Neuronal stem cell (in vitro differentiated cells): ENCODE measurements around the gene SLC30A2. TPM values are rescaled to one million over a fixed set of nuclear protein-coding genes. Genes with fewer than 3 reads are reported as not detected.

Source experiments
- DNase-seq: peaks from one replicate; pipeline ENCODE4 v3.0.0-alpha.2; 2013; ENCODE audit warnings: low spot score
- H2AFZ ChIP-seq: one replicate; pipeline ENCODE4 v1.6.1; 2013; ENCODE audit warnings: mild to moderate bottlenecking, low read length, inconsistent platforms
- H2AK5ac ChIP-seq: 2 replicates; pipeline ENCODE4 v1.6.1; 2013; ENCODE audit warnings: low read depth, mild to moderate bottlenecking, inconsistent platforms, low read length, moderate library complexity, mixed read lengths
- H2BK120ac ChIP-seq: 2 replicates; pipeline ENCODE4 v1.6.1; 2013; ENCODE audit warnings: low read depth, mild to moderate bottlenecking, inconsistent platforms, low read length, moderate library complexity, mixed read lengths
- H2BK12ac ChIP-seq: one replicate; pipeline ENCODE4 v1.6.1; 2013; ENCODE audit warnings: low read length, inconsistent platforms
- H2BK15ac ChIP-seq: 2 replicates; pipeline ENCODE4 v1.6.1; 2013; ENCODE audit warnings: mild to moderate bottlenecking, low read length, inconsistent platforms, mixed read lengths
- H2BK5ac ChIP-seq: one replicate; pipeline ENCODE4 v1.6.1; 2013; ENCODE audit warnings: inconsistent platforms, mild to moderate bottlenecking, low read length, moderate library complexity
- H3K14ac ChIP-seq: one replicate; pipeline ENCODE4 v1.6.1; 2013; ENCODE audit warnings: low read length, inconsistent platforms
- H3K18ac ChIP-seq: 2 replicates; pipeline ENCODE4 v1.6.1; 2013; ENCODE audit warnings: low read length, inconsistent platforms
- H3K23ac ChIP-seq: 2 replicates; pipeline ENCODE4 v1.6.1; 2013; ENCODE audit warnings: low read depth, mild to moderate bottlenecking, mixed read lengths, low read length, inconsistent platforms; ENCODE audit not compliant: poor library complexity
- H3K27ac ChIP-seq: replicated peaks from 3 replicates; pipeline ENCODE4 v1.5.1; 2013; ENCODE audit warnings: low read length, inconsistent platforms
- H3K27me3 ChIP-seq, 3 experiments: 2 replicates each; pipeline ENCODE4 v1.6.1; 2013; ENCODE audit warnings: low read length in 3 of 3, mild to moderate bottlenecking in 2 of 3, inconsistent platforms in 1 of 3, low read depth in 1 of 3, mixed read lengths in 1 of 3, moderate library complexity in 1 of 3; ENCODE audit not compliant: control insufficient read depth in 3 of 3, insufficient read depth in 3 of 3
- H3K36me3 ChIP-seq, 2 donors: replicated peaks in 1 of 2; 2 replicates each; pipeline ENCODE4 v1.6.1; 2013; ENCODE audit warnings: low read length in 2 of 2; ENCODE audit not compliant: control insufficient read depth in 2 of 2, insufficient read depth in 2 of 2
- H3K4ac ChIP-seq: 2 replicates; pipeline ENCODE4 v1.6.1; 2013; ENCODE audit warnings: inconsistent platforms, mild to moderate bottlenecking, low read length, moderate library complexity
- H3K4me1 ChIP-seq, 2 donors: 1 replicate in 1 of 2; 2 replicates in 1 of 2; pipeline ENCODE4 v1.6.1; 2013; ENCODE audit warnings: low read length in 2 of 2, low read depth in 1 of 2; ENCODE audit not compliant: control insufficient read depth in 2 of 2, insufficient read depth in 1 of 2
- H3K4me2 ChIP-seq: one replicate; pipeline ENCODE4 v1.6.1; 2013; ENCODE audit warnings: mild to moderate bottlenecking, low read length, inconsistent platforms; ENCODE audit not compliant: insufficient read depth, poor library complexity, severe bottlenecking
- H3K4me3 ChIP-seq, 2 donors: 2 replicates each; pipeline ENCODE4 v1.5.1; 2013; ENCODE audit warnings: low read length in 2 of 2, mild to moderate bottlenecking in 2 of 2, inconsistent platforms in 1 of 2, moderate library complexity in 1 of 2
- H3K79me1 ChIP-seq: one replicate; pipeline ENCODE4 v1.6.1; 2013; ENCODE audit warnings: low read depth, mild to moderate bottlenecking, inconsistent platforms, low read length, moderate library complexity
- H3K9ac ChIP-seq: one replicate; pipeline ENCODE4 v1.6.1; 2013; ENCODE audit warnings: mild to moderate bottlenecking, low read depth, low read length, inconsistent platforms; ENCODE audit not compliant: poor library complexity
- H3K9me3 ChIP-seq, 2 donors: replicated peaks in 1 of 2; 2 replicates each; pipeline versions ENCODE3 to v1.6.1; 2013; ENCODE audit warnings: low read length in 2 of 2, mild to moderate bottlenecking in 2 of 2, inconsistent platforms in 1 of 2, low read depth in 1 of 2, mixed read lengths in 1 of 2, moderate library complexity in 1 of 2; ENCODE audit not compliant: control insufficient read depth in 2 of 2, insufficient read depth in 1 of 2
- H4K8ac ChIP-seq: one replicate; pipeline ENCODE4 v1.6.1; 2013; ENCODE audit warnings: low read depth, mild to moderate bottlenecking, inconsistent platforms, low read length, moderate library complexity
- H4K91ac ChIP-seq: one replicate; pipeline ENCODE4 v1.6.1; 2013; ENCODE audit warnings: low read length, low read depth, mild to moderate bottlenecking, inconsistent platforms; ENCODE audit not compliant: poor library complexity
- WGBS, 2 donors: extraction: QIAGEN DNeasy Blood & Tissue Kit; methylation state at CpG; one replicate each; pipeline ENCODE4 v1.1.7; 2013; ENCODE audit warnings: missing lambda C conversion rate in 2 of 2, mixed read lengths in 1 of 2; ENCODE audit not compliant: insufficient read length in 2 of 2, insufficient replicate concordance in 1 of 2; ENCODE audit errors: extremely low coverage in 2 of 2; 5-methylcytosine and 5-hydroxymethylcytosine counted together
- small RNA-seq: library from polyadenylated mRNA; stranded (forward); fragments of <200 nt; extraction: miRNeasy Mini kit (QIAGEN cat#:217004); gene quantifications from one replicate; pipeline ENCODE3, GENCODE V24; 2013; ENCODE audit not compliant: insufficient read depth

The SLC30A2 gene

GRCh38 chr1:25989440-25990234, 56.3 kb downstream of the SLC30A2 start:
- DNase-seq = no peak
- WGBS, 2 donors = no CpG with 5 or more reads among the region's 11 CpGs
- H3K4me2 ChIP-seq = no peak overlapping the region
- peaks cover 10 to 47% of the 10 kb centered on the region in 2 donors for H3K36me3 ChIP-seq
- H3K4me1 ChIP-seq = peaks cover 4 to 26% of the 10 kb centered on the region in 2 donors
- H3K27me3 ChIP-seq = no peaks in the 10 kb centered on the region
- H3K23ac ChIP-seq = no peak overlapping the region
- no peak overlapping the region for H2BK15ac ChIP-seq
- H3K14ac ChIP-seq = no peak overlapping the region
- no peak overlapping the region for H2BK12ac ChIP-seq
- H3K4ac ChIP-seq = no peak overlapping the region
- H3K18ac ChIP-seq = no peak overlapping the region
- H4K91ac ChIP-seq = no peak overlapping the region
- H3K79me1 ChIP-seq = no peaks in the 10 kb centered on the region
- no peak overlapping the region for H4K8ac ChIP-seq
- no peak overlapping the region for H2AFZ ChIP-seq
- no peak overlapping the region for H2AK5ac ChIP-seq
- no peak overlapping the region for H2BK120ac ChIP-seq
- H3K27ac ChIP-seq = no peak overlapping the region
- H3K9me3 ChIP-seq = peaks cover 0 to 6% of the 10 kb centered on the region in 2 donors
- H3K4me3 ChIP-seq = no peak overlapping the region
- no peak overlapping the region for H3K9ac ChIP-seq
- H2BK5ac ChIP-seq = no peak overlapping the region

- no peak overlapping the region for H2AK5ac ChIP-seq
- no peak overlapping the region for H3K14ac ChIP-seq
- H2AFZ ChIP-seq = no peak overlapping the region
- H4K8ac ChIP-seq = no peak overlapping the region
- H3K9me3 ChIP-seq = peaks cover 0 to 6% of the 10 kb centered on the region in 2 donors
- no peak overlapping the region for H2BK15ac ChIP-seq
- no peak overlapping the region for H3K27ac ChIP-seq
- no peak overlapping the region for H3K18ac ChIP-seq
- H2BK120ac ChIP-seq = no peak overlapping the region
- no peak overlapping the region for H3K4ac ChIP-seq
- no peak overlapping the region for H3K9ac ChIP-seq
- no peak overlapping the region for H2BK5ac ChIP-seq
- DNase-seq = no peak
- H4K91ac ChIP-seq = no peak overlapping the region
- no peak overlapping the region for H3K4me3 ChIP-seq
- no peaks in the 10 kb centered on the region for H3K27me3 ChIP-seq
- peaks cover 0 to 15% of the 10 kb centered on the region in 2 donors for H3K4me1 ChIP-seq
- H3K36me3 ChIP-seq = peaks cover 12 to 63% of the 10 kb centered on the region in 2 donors
- whole genome bisulfite sequencing, 2 donors = no CpG with 5 or more reads among the region's 2 CpGs
- H2BK12ac ChIP-seq = no peak overlapping the region
- no peak overlapping the region for H3K23ac ChIP-seq
- H3K79me1 ChIP-seq = no peaks in the 10 kb centered on the region
- no peak overlapping the region for H3K4me2 ChIP-seq
These were observed 58.0 kb downstream of the SLC30A2 start for GRCh38 chr1:25987951-25988350.

Small RNA genes lying within 50 kb of the gene (small RNA-seq; reads per million reads assigned to genes)
- gene RF00283 = not detected
- gene RF00492 = not detected
